Prostate gland (tissue), 2 donors: ENCODE data around the gene CDK5RAP2. TPM values are rescaled to one million over a fixed set of nuclear protein-coding genes. Genes with fewer than 3 reads are reported as not detected.

ENCODE experiments used
- DNase-seq: peaks from one replicate; pipeline ENCODE4 v3.0.0-alpha.2; 2019; ENCODE audit warnings: low spot score
- H3K27ac ChIP-seq, 2 donors: fragments of 200-600 bp; sonication (generic); 2 replicates each; pipeline ENCODE4 v1.5.1; 2017 to 2019
- H3K27me3 ChIP-seq: fragments of 200-600 bp; sonication (generic); replicated peaks from 2 replicates; pipeline ENCODE4 v1.5.1; 2019; ENCODE audit not compliant: insufficient read depth
- H3K36me3 ChIP-seq, 2 donors: fragments of 200-600 bp; sonication (generic); 1 replicate in 1 of 2; 2 replicates in 1 of 2; pipeline versions ENCODE4 v1.5.1 to v1.8.1; 2017 to 2019
- H3K4me1 ChIP-seq: fragments of 200-600 bp; sonication (generic); replicated peaks from 2 replicates; pipeline ENCODE4 v1.5.1; 2019
- H3K4me3 ChIP-seq, 2 donors: fragments of 200-600 bp; sonication (generic); 2 replicates each; pipeline ENCODE4 v1.5.1; 2017 to 2019
- H3K9me3 ChIP-seq: fragments of 200-600 bp; sonication (generic); 2 replicates; pipeline ENCODE4 v1.5.1; 2017
- CTCF ChIP-seq, 4 experiments: fragments of 200-600 bp in 2 of 4; fragments of 450-650 bp in 2 of 4; sonication (generic) in 2 of 4; IDR thresholded peaks; 1 replicate in 3 of 4; 2 replicates in 1 of 4; pipeline ENCODE4 v1.5.1; 2016 to 2019; ENCODE audit warnings: antibody characterized with exemption in 4 of 4, mild to moderate bottlenecking in 2 of 4, moderate library complexity in 2 of 4
- POLR2A ChIP-seq: fragments of 450-650 bp; IDR thresholded peaks from one replicate; pipeline ENCODE4 v1.6.1; 2016; ENCODE audit warnings: antibody characterized with exemption, mild to moderate bottlenecking
- POLR2AphosphoS5 ChIP-seq: sonication (generic); formaldehyde crosslinking; IDR thresholded peaks from one replicate; pipeline ENCODE4 v1.6.1; 2017; ENCODE audit warnings: antibody characterized with exemption
- WGBS: methylation state at CpG from one replicate; pipeline ENCODE4 v1.1.5; 2018; 5-methylcytosine and 5-hydroxymethylcytosine counted together
- intact Hi-C: fragments of 100-400 bp; cut with DNase I; formaldehyde crosslinking; loops from one replicate; pipeline ENCODE4 v1.14.2; 2022
- total RNA-seq, 2 donors: library from RNA; depleted of rRNA; stranded (reverse); fragments of >200 nt; gene quantifications; one replicate each; pipeline ENCODE4 v1.1.0, GENCODE V29; 2016

The CDK5RAP2 gene
- total RNA-seq, 2 donors from 2014 or later: 48.6 to 54.1 TPM

DNA sequence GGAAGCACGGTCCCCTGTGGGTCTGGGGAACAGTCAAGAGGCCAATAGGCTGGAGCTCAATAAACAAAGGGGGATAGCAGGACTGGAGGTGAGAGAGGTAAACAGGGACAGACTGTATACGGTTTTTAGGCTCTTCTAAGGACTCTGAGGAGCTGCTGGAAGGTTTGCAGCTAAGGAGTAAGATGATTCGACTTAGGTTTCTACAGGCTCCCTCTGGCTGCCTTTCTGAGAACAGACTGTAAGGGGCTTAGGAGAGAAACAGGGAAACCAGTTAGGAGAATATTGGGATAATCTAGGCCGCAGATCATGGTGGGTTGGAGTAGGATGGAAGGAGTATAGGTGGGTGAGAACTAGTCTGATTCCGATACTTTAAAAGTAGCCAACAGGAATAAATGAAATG lies 10.4 kb downstream of the CDK5RAP2 start:
- TF ChIP-seq POLR2AphosphoS5: no peak
- TF ChIP-seq CTCF (IDR thresholded peaks at IDR 0.05): no peak
- no peak for TF ChIP-seq POLR2A
- no peaks in the 10 kb centered on the region for H3K27me3 ChIP-seq
- no peak overlapping the region for H3K4me3 ChIP-seq
- intact Hi-C loops: no loop called here
- no peak overlapping the region for H3K27ac ChIP-seq
- no peaks in the 10 kb centered on the region for H3K36me3 ChIP-seq
- peaks cover 13% of the 10 kb centered on the region for H3K4me1 ChIP-seq
- 86% methylated on average over 5 of the region's 5 CpGs for WGBS
- no peaks in the 10 kb centered on the region for H3K9me3 ChIP-seq
- DNase-seq: no peak

GRCh38 chr9:120568816-120569215 lies 11.2 kb downstream of the CDK5RAP2 start:
- Histone ChIP-seq H3K36me3 (no peaks in the 10 kb centered on the region), H3K4me1 (peaks cover 13% of the 10 kb centered on the region), H3K27me3 (no peaks in the 10 kb centered on the region), H3K27ac (no peak overlapping the region), H3K9me3 (no peaks in the 10 kb centered on the region), H3K4me3 (no peak overlapping the region)
- TF ChIP-seq POLR2AphosphoS5 (no peak), CTCF (IDR thresholded peaks at IDR 0.05) (no peak), POLR2A (no peak)
- DNase-seq: no peak
- WGBS: 77% methylated on average over 5 of the region's 5 CpGs
- intact Hi-C loops: no loop called here

DNA sequence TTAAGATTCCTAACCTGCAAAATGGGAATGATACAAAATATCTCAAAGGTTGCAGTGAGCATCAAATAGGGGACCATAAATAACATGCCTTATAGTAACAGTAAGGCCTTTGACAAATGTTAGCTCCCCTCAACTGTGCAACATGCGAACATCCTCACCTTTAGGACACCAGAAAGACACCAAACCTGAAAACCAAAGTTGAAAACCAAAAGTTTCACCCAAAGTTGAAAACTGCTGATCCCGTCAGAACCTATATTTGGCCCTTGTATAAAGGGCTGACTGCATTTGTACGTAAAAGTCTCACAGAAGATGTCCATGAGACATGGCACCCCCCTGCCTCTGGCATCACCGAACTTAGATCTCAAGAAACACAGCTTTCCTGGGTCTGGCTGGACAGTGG lies 12.1 kb downstream of the CDK5RAP2 start:
- TF ChIP-seq CTCF (IDR thresholded peaks at IDR 0.05): no peak
- TF ChIP-seq POLR2A: no peak
- TF ChIP-seq POLR2AphosphoS5: no peak
- Histone ChIP-seq H3K4me1 (peaks cover 13% of the 10 kb centered on the region), H3K4me3 (no peak overlapping the region), H3K27ac (no peak overlapping the region), H3K27me3 (no peaks in the 10 kb centered on the region), H3K9me3 (no peaks in the 10 kb centered on the region), H3K36me3 (no peaks in the 10 kb centered on the region)
- intact Hi-C loops: no loop called here
- WGBS: 96% methylated on average over 4 of the region's 4 CpGs
- no peak for DNase-seq

DNA sequence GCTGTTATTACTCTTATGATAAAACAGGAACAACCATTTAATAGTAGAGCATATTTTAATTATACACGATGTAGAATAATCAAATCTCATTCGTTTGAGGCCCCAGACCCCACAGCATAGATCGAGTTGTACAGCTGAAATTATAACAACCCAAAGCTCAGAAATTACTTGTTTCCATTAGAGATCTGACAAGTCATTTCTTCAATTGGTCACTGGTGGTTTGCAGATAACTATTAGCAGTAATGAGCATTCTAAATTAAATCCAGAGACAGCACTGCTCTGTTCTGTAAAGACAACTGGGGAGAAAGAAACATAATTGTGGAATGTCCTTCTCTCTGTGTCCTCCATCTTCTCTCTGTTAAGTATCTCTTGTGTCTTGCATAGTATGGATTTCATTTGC lies 12.9 kb downstream of the CDK5RAP2 start:
- no peak overlapping the region for H3K27ac ChIP-seq
- no peak for DNase-seq
- no peaks in the 10 kb centered on the region for H3K9me3 ChIP-seq
- intact Hi-C loops: no loop called here
- TF ChIP-seq POLR2A (no peak), CTCF (IDR thresholded peaks at IDR 0.05) (no peak), POLR2AphosphoS5 (no peak)
- H3K27me3 ChIP-seq: no peaks in the 10 kb centered on the region
- WGBS: 93% methylated on average over 3 of the region's 3 CpGs
- peaks cover 13% of the 10 kb centered on the region for H3K4me1 ChIP-seq
- no peak overlapping the region for H3K4me3 ChIP-seq
- no peaks in the 10 kb centered on the region for H3K36me3 ChIP-seq

GRCh38 chr9:120564589-120564988 lies 15.4 kb downstream of the CDK5RAP2 start:
- Histone ChIP-seq H3K9me3 (no peaks in the 10 kb centered on the region), H3K4me3 (no peak overlapping the region), H3K4me1 (no peaks in the 10 kb centered on the region), H3K36me3 (no peaks in the 10 kb centered on the region), H3K27me3 (no peaks in the 10 kb centered on the region), H3K27ac (no peak overlapping the region)
- no peak for DNase-seq
- TF ChIP-seq POLR2A: no peak
- no peak for TF ChIP-seq POLR2AphosphoS5
- no peak for TF ChIP-seq CTCF (IDR thresholded peaks at IDR 0.05)
- intact Hi-C loops: no loop called here
- 98% methylated on average over 3 of the region's 3 CpGs for WGBS
